ENCODE data around the gene PCK1. TPM values are rescaled to one million over a fixed set of nuclear protein-coding genes. Genes with fewer than 3 reads are reported as not detected.

The PCK1 gene
- total and polyA plus RNA-seq, 2 of the 8 experiments (the other 6 are each of a cell fraction or from before 2014, with no cell fraction given): not detected

DNA sequence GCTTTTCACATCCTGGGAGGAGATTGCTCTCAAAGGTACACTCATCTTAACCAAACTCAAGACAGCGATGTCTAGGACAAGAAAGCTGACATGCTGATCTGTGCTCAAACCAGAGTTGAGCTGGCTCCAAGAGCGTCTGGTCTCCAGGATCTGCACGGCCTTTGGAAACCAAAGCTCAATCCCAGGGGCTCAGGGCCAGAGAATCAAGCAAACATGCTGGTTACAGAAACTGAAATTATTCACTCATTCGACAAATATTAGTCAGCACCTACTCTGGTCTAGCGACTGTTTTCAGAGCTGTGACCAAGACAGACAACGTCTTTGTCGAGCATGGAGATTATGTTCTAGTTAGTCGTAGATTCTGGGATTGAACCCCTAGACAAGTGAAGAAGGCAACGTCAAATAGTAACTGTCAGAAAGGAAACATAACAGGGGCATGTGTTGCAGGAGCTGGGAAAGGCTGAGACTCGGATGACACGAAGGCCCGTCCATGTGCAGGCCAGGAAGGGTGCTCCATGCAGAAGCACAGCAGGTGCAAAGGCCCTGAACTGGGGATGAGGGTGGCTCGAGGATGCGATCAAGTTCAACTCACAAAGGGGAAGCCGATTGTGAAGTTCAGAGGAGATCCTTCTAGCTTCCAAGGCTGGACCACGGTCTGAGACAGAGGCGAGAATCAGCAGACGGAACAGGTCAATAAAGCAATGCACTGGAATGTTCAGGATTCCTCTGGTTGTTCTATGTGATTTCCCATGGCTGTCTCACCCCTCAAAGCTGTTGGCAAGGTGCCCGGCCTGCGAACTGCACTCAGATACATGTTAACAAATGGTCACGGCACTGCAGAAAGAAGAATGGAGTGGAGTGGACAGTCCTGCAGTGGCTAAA is 12.5 kb upstream of the PCK1 start:
- Histone ChIP-seq H2AK5ac (ENCODE audit: low read depth, low read length) (no peak overlapping the region), H2BK120ac (replicated peaks; ENCODE audit: low read depth, low read length) (no peak overlapping the region), H2BK15ac (ENCODE audit: low read length) (no peak overlapping the region), H3K9ac (replicated peaks in 1 of 4; ENCODE audit: extremely low read depth in 1 of 4, low read depth in 3 of 4, low read length in 3 of 4) (no peak overlapping the region), H3K18ac (ENCODE audit: extremely low read depth, low read length) (no peak overlapping the region), H4K5ac (ENCODE audit: insufficient read length, low read depth, low read length) (no peak overlapping the region), H3K79me2 (ENCODE audit: control insufficient read depth in 1 of 2, insufficient read depth in 2 of 2, low read length in 2 of 2) (no peaks in the 10 kb centered on the region), H3K14ac (ENCODE audit: insufficient read length) (no peak overlapping the region), H3K9me3 (ENCODE audit: insufficient read depth in 2 of 2, low read depth in 1 of 2, low read length in 1 of 2) (no peaks in the 10 kb centered on the region), H3K27me3 (replicated peaks in 1 of 4; ENCODE audit: control insufficient read depth in 3 of 4, extremely low read depth in 1 of 4, insufficient read depth in 3 of 4, low read length in 3 of 4) (no peaks in the 10 kb centered on the region), H3K27ac (ENCODE audit: low read depth, low read length) (no peak overlapping the region), H4K20me1 (replicated peaks in 1 of 2; ENCODE audit: control insufficient read depth in 1 of 2, insufficient read depth in 2 of 2, low read length in 2 of 2) (no peaks in the 10 kb centered on the region), H4K91ac (replicated peaks; ENCODE audit: insufficient read length, low read length) (no peak overlapping the region), H2BK20ac (ENCODE audit: low read length) (no peak overlapping the region), H3K4me3 (ENCODE audit: extremely low read depth in 1 of 4, insufficient read depth in 2 of 4, low read depth in 3 of 4, low read length in 4 of 4) (no peak overlapping the region), H3K23me2 (ENCODE audit: low read depth, low read length) (no peaks in the 10 kb centered on the region), H4K8ac (ENCODE audit: extremely low read depth, insufficient read depth, low read length) (no peak overlapping the region), H3K56ac (replicated peaks; ENCODE audit: insufficient read length, low read depth, low read length) (no peak overlapping the region), H3K79me1 (ENCODE audit: low read depth, low read length) (no peaks in the 10 kb centered on the region), H2AFZ (ENCODE audit: low read length) (no peak overlapping the region), H3K36me3 (ENCODE audit: control insufficient read depth in 2 of 4, insufficient read depth in 4 of 4, low read length in 3 of 4) (no peaks in the 10 kb centered on the region), H2BK5ac (ENCODE audit: low read depth, low read length) (no peak overlapping the region), H2BK12ac (ENCODE audit: low read depth, low read length) (no peak overlapping the region), H3K4me1 (replicated peaks in 1 of 4; ENCODE audit: control insufficient read depth in 3 of 4, insufficient read depth in 4 of 4, low read length in 3 of 4) (no peaks in the 10 kb centered on the region), H3K4me2 (ENCODE audit: insufficient read depth in 1 of 2, low read depth in 2 of 2, low read length in 2 of 2) (no peak overlapping the region), H3K4ac (replicated peaks; ENCODE audit: insufficient read length, low read depth, low read length) (no peak overlapping the region), H3K23ac (ENCODE audit: insufficient read length) (no peak overlapping the region)
- DNase-seq (ENCODE audit: low read depth in 1 of 2, low spot score in 2 of 2) (no peak), FAIRE-seq (no peak)
- ChIA-PET POLR2A (ENCODE audit: partially characterized antibody) (interaction anchor here (0.7 kb wide), 1 partner anchor 74 kb away, joined by 4 read pairs; no protein-coding TSS in a partner anchor), CTCF (ENCODE audit: partially characterized antibody) (interaction anchor here (0.7 to 2.7 kb wide), 7 partner anchors 14 to 241 kb away, joined by 3 to 11 read pairs (median 4); no protein-coding TSS in a partner anchor)
- 84% methylated on average over 21 of the region's 21 CpGs; no CpG with 5 or more reads in 1 of the 2 experiments for WGBS, 2 experiments (ENCODE audit: extremely low coverage in 1 of 2, insufficient coverage in 1 of 2, insufficient read length in 1 of 2, insufficient replicate concordance in 2 of 2, low coverage in 1 of 2, low lambda C conversion rate in 2 of 2, missing lambda C conversion rate in 1 of 2)
- TF ChIP-seq SAP30 (IDR thresholded peaks at IDR 0.05; ENCODE audit: insufficient read depth, insufficient replicate concordance, low read length) (no peak), ZNF274 (IDR thresholded peaks at IDR 0.05; ENCODE audit: borderline replicate concordance, extremely low read depth, low read length) (no peak), CEBPB (IDR thresholded peaks at IDR 0.05; ENCODE audit: low read depth, low read length) (no peak), EP300 (IDR thresholded peaks at IDR 0.05; ENCODE audit: borderline replicate concordance in 1 of 2, low read depth in 2 of 2, low read length in 2 of 2) (no peak), NANOG (IDR thresholded peaks at IDR 0.05; ENCODE audit: insufficient read depth, low read depth, low read length, poor library complexity, severe bottlenecking) (no peak), SP2 (IDR thresholded peaks at IDR 0.05; ENCODE audit: low read length) (no peak), PHF8 (conservative IDR thresholded peaks at IDR 0.05; ENCODE audit: low read depth, low read length) (no peak), NRF1 (IDR thresholded peaks at IDR 0.05; ENCODE audit: low read depth, low read length) (no peak), RNF2 (IDR thresholded peaks at IDR 0.05; ENCODE audit: borderline replicate concordance, low read depth, low read length, missing control alignments, poor library complexity, severe bottlenecking) (no peak), EGR1 (IDR thresholded peaks at IDR 0.05; ENCODE audit: borderline replicate concordance, low read depth, low read length) (no peak)

Data from H1 (cell line).